ACHN (cell line): ENCODE measurements around the gene ORC3.
"Not testable (repeated sequence)": the region's sequence is repeated elsewhere in the genome, so short reads cannot be mapped to it uniquely, and the experiment has no call there.

Experiments
- DNase-seq: peaks from one replicate; pipeline ENCODE4 v3.0.0-alpha.2; 2015
- in situ Hi-C: cut with HindIII; loops from 2 replicates; pipeline ENCODE4 v1.10.0; 2017; ENCODE audit warnings: low sequenced_read_pairs, low pct_ligation_motif_present, low pct_unique_long_range_greater_than_20kb

The ORC3 gene

DNA sequence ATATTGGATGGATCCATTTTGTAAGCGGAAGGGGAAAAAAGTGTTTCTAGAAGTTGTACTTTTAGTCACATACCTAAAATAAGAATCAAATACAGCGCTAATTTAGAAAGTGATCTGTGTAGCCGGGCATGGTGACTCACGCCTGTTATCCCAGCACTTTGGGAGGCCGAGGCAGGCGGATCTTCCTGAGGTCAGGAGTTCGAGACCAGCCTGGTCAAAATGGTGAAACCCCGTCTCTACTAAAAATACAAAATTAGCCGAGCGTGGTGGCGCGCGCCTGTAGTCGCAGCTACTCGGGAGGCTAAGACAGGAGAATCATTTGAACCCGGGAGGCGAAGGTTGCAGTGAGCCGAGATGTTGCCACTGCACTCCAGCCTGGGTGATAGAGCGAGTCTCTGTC, 113.1 kb downstream of the ORC3 start:
- DNase-seq, in situ Hi-C loops: not testable (repeated sequence)

DNA sequence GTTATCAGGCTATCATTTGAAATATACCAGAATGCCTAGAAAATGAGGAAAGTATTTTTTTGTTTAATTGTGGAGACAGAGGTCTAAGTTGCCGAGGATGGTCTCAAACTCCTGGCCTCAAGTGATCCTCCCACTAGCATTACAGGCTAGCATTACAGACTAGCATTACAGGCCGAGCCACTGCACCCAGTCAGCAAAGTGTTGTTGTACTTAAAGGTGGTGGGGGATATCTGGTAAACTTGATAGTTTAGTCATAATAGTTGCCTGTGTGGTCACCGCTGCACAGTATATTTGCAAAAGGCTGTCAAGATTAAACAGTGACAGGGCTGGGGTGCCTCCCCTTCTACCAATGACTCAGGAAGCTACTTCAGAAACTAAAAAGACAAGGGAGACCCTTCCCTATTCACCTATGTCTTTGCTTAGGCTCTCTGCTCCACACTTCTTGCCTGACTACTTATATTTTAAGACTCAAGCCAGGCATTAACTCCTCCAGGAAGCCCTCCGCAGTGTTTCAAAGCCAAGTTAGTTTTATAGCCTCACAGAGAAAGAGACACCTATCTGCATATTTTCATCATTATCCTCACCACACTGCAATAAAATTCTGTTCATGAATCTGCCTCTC, 115.2 kb downstream of the ORC3 start:
- peak; percentile 15 for DNase-seq
- in situ Hi-C loops: no loop called here

DNA sequence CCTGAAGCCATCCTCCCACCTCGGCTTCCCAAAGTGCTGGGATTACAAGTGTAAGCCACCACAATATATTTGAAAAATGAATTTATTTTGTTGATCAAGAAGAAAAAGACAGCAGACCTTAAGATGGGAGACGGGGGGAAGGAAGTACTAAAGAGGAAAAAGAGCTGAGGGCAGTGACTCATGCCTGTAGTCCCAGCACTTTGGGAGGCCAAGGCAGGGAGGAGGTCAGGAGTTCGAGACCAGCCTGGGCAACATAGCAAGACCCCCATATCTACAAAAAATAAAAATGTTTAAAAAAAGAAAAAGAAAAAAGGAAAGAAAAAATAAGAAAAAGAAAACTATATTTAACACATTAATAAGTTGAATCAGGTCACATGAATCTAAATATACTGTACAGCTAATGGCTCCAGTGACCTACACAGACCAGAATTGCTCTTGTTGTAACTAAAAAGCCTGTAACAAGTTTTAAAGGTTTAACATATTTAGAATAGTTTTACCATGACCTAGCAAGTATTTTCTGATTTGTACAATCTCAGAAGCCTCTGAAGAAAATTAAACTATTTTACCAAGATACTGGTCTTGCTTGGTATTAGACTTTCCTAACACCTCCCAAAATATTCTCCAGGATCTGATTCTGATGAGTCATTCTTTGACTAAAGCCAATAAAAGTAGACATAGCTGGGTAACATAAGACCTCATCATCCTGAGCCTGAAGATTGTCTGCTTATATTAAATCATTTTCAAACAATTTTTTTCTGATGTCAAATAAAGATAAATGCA, 116.4 kb downstream of the ORC3 start:
- no peak for DNase-seq
- in situ Hi-C loops: no loop called here

DNA sequence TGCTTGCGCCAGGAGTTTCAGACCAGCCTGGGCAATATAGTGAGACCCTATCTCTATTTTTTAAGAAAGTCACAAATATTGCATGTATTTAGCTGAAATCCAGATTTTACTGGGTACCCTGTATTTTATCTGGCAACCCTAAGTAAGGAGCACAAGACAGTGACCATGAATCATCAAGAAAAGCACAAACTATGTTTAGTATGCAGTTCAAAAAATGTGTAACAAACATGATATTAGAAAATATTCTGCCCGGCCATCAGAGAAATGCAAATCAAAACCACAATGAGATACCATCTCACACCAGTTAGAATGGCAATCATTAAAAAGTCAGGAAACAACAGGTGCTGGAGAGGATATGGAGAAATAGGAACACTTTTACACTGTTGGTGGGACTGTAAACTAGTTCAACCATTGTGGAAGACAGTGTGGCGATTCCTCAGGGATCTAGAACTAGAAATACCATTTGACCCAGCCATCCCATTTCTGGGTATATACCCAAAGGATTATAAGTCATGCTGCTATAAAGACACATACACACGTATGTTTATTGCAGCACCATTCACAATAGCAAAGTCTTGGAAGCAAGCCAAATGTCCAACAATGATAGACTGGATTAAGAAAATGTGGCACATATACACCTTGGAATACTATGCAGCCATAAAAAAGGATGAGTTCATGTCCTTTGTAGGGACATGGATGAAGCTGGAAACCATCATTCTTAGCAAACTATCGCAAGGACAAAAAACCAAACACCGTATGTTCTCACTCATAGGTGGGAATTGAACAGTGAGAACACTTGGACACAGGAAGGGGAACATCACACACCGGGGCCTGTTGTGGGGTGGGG, 118.9 kb downstream of the ORC3 start:
- in situ Hi-C loops: not testable (repeated sequence)

DNA sequence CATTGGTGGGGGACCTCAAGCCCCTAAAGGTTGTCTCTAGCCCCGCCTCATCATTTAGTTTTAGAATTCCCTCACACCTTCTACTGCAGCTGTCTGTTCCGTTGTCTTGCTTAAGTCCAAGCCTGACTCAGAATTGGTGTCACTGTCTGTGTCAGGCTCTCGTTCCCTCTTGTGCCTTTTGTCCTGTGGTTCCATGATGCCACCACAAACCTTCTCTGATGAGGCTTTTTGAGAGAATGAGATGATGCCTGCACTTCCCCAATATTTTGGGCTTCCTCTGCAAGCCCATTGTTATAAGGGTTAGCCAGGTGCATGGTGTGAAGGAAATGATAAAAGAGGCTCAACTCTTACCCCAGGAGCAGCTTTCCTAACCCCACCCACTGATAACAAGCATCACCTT, 120.2 kb downstream of the ORC3 start:
- in situ Hi-C loops: no loop called here
- no peak for DNase-seq

More for the DNA sequence above, 118.9 kb downstream of the ORC3 start:
- DNase-seq: not testable (repeated sequence)

DNA sequence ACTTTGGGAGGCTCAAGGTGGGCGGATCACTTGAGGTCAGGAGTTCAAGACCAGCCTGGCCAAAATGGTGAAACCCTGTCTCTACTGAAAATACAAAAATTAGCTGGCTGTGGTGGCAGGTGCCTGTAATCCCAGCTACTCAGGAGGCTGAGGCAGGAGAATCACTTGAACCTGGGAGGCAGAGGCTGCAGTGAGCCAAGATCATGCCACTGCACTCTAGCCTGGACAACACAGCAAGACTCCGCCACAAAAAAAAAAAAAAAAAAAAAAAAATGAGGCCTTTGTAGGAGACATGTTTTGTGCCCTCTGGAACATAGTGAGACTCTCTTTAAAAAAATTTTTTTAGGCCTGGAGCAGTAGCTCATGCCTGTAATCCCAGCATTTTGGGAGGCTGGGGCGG, 122.8 kb downstream of the ORC3 start:
- in situ Hi-C loops, DNase-seq: not testable (repeated sequence)

DNA sequence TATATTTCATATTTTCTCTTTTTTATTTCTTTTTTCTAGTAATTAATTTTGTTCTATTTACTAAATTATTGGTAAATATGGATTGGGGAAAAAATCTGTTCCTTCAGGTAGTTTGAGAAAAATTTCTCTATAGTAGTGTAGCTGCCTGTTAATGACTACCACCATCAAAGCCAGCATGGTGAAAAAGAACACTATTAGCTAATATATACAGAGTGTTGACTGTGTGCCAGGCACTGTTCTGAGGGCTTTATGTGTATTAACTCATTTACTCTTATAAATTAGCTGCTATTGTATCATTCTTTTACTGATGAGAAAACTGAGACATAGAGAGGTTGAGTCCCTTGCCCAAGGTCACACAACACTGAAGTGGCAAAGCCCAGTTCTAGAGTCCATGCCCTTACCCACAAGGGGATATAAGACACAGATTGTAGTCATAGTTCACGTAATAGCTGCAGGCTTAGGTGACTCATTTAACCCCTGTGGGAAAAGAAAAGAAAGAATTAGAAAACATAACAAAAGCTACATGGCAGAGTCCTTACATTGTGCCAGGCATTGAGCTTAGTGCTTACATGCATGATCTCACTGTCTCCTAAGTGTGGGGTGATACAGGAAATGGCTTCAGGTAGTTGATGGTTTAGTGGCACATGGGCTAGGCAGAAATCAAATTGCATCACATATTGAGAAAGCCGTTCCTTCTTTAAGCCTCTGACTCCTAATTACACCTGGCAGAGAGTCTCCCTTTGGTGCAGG, 124.3 kb downstream of the ORC3 start:
- DNase-seq: peak; percentile 30
- in situ Hi-C loops: no loop called here
